HCT116 (cell line): ENCODE measurements around the gene TMEM254.

Experiments
- CEBPB ChIP-seq: IDR thresholded peaks from 2 replicates; pipeline ENCODE4 v1.6.1; 2012; ENCODE audit warnings: low read depth
- CTCF ChIP-seq, 3 experiments: fragments of 200-600 bp in 1 of 3; sonication (generic) in 1 of 3; IDR thresholded peaks in 2 of 3; conservative IDR thresholded peaks in 1 of 3; 2 replicates each; pipeline ENCODE4 v1.5.1; 2012 to 2017; ENCODE audit warnings: low read depth in 2 of 3, low read length in 2 of 3, antibody characterized with exemption in 1 of 3, borderline replicate concordance in 1 of 3, control low read depth in 1 of 3, mild to moderate bottlenecking in 1 of 3, mixed read lengths in 1 of 3, mixed run types in 1 of 3, moderate library complexity in 1 of 3; ENCODE audit not compliant: insufficient read depth in 1 of 3
- SP1 ChIP-seq: IDR thresholded peaks from 2 replicates; pipeline ENCODE4 v1.6.1; 2012; ENCODE audit warnings: low read depth
- TCF7L2 ChIP-seq: IDR thresholded peaks from 2 replicates; pipeline ENCODE4 v1.7.0; 2011; ENCODE audit warnings: borderline replicate concordance, inconsistent platforms; ENCODE audit not compliant: insufficient read depth, insufficient read length; ENCODE audit errors: extremely low read depth

- TF ChIP-seq CTCF (IDR thresholded peaks at IDR 0.05 in 2 of 3, conservative IDR thresholded peaks at IDR 0.05 in 1 of 3; ENCODE audit: borderline replicate concordance in 1 of 3, insufficient read depth in 1 of 3, low read depth in 2 of 3, low read length in 2 of 3) (no peak), SP1 (no peak), TCF7L2 (no peak), CEBPB (no peak)
Measured at GRCh38 chr10:80100861-80101695, 22.6 kb downstream of the TMEM254 start.
